Tibial nerve (tissue), 4 donors: ENCODE data around the gene HNRNPM. TPM values are rescaled to one million over a fixed set of nuclear protein-coding genes. Genes with fewer than 3 reads are reported as not detected.

Experiments
- DNase-seq, 2 donors: peaks; one replicate each; pipeline ENCODE4 v3.0.0-alpha.2; 2019; ENCODE audit warnings: low spot score in 2 of 2
- H3K27ac ChIP-seq, 4 donors: fragments of 200-600 bp; sonication (generic) in 3 of 4; one replicate each; pipeline ENCODE4 v1.5.1; 2017 to 2019; ENCODE audit warnings: mild to moderate bottlenecking in 1 of 4
- H3K27me3 ChIP-seq, 2 donors: fragments of 200-600 bp; sonication (generic) in 1 of 2; one replicate each; pipeline versions ENCODE4 v1.5.1 to v1.6.0; 2017 to 2019
- H3K36me3 ChIP-seq, 3 donors: fragments of 200-600 bp; sonication (generic); one replicate each; pipeline ENCODE4 v1.5.1; 2018 to 2019
- H3K4me1 ChIP-seq, 4 donors: fragments of 200-600 bp; sonication (generic) in 3 of 4; one replicate each; pipeline ENCODE4 v1.5.1; 2017 to 2019
- H3K4me3 ChIP-seq, 4 donors: fragments of 200-600 bp; sonication (generic) in 3 of 4; one replicate each; pipeline ENCODE4 v1.5.1; 2017 to 2019; ENCODE audit warnings: mild to moderate bottlenecking in 1 of 4, moderate library complexity in 1 of 4
- H3K9me3 ChIP-seq, 4 donors: fragments of 200-600 bp; sonication (generic) in 3 of 4; one replicate each; pipeline ENCODE4 v1.5.1; 2017 to 2019
- CTCF ChIP-seq, 5 experiments: fragments of 200-600 bp in 3 of 5; fragments of 450-650 bp in 2 of 5; sonication (generic) in 3 of 5; IDR thresholded peaks; one replicate each; pipeline ENCODE4 v1.5.1; 2016 to 2019; ENCODE audit warnings: antibody characterized with exemption in 5 of 5, mild to moderate bottlenecking in 3 of 5, moderate library complexity in 2 of 5
- EP300 ChIP-seq, 2 donors: sonication (generic); formaldehyde crosslinking; IDR thresholded peaks; one replicate each; pipeline ENCODE4 v1.6.1; 2017; ENCODE audit warnings: antibody characterized with exemption in 2 of 2, mild to moderate bottlenecking in 1 of 2
- POLR2A ChIP-seq, 2 donors: fragments of 450-650 bp; IDR thresholded peaks; one replicate each; pipeline ENCODE4 v1.6.1; 2017; ENCODE audit warnings: antibody characterized with exemption in 2 of 2, mild to moderate bottlenecking in 2 of 2, moderate library complexity in 2 of 2
- WGBS, 2 donors: methylation state at CpG; one replicate each; pipeline ENCODE4 v1.1.5; 2018; 5-methylcytosine and 5-hydroxymethylcytosine counted together
- total RNA-seq, 4 donors: library from RNA; depleted of rRNA; stranded (reverse); fragments of >200 nt; gene quantifications; one replicate each; pipeline ENCODE4 v1.1.0, GENCODE V29; 2016

HNRNPM gene
- total RNA-seq, 4 donors from 2014 or later: 139 to 251 (median 164) TPM

GRCh38 chr19:8452446-8453123 is 7.8 kb downstream of the HNRNPM start:
- TF ChIP-seq EP300 (IDR thresholded peaks at IDR 0.05) (no peak), CTCF (IDR thresholded peaks at IDR 0.05) (no peak), POLR2A (IDR thresholded peaks at IDR 0.05) (no peak)
- WGBS, 2 donors: 62 to 63% methylated on average over 4 of the region's 4 CpGs
- no peak overlapping the region for H3K4me3 ChIP-seq
- no peaks in the 10 kb centered on the region for H3K27me3 ChIP-seq
- H3K27ac ChIP-seq: no peak overlapping the region
- no peak for DNase-seq
- peaks cover 0 to 85% (median 51%) of the 10 kb centered on the region in 4 donors for H3K4me1 ChIP-seq
- H3K36me3 ChIP-seq: peaks cover 0 to 18% (median 0%) of the 10 kb centered on the region in 3 donors
- H3K9me3 ChIP-seq: no peaks in the 10 kb centered on the region

GRCh38 chr19:8453616-8454015 is 8.8 kb downstream of the HNRNPM start:
- Histone ChIP-seq H3K36me3 (peaks cover 0 to 15% (median 0%) of the 10 kb centered on the region in 3 donors), H3K4me3 (no peak overlapping the region), H3K27ac (no peak overlapping the region), H3K9me3 (no peaks in the 10 kb centered on the region), H3K4me1 (peaks cover 0 to 85% (median 55%) of the 10 kb centered on the region in 4 donors), H3K27me3 (no peaks in the 10 kb centered on the region)
- WGBS, 2 donors: 88 to 89% methylated on average over 6 of the region's 6 CpGs
- no peak for TF ChIP-seq POLR2A (IDR thresholded peaks at IDR 0.05)
- TF ChIP-seq CTCF (IDR thresholded peaks at IDR 0.05): no peak
- no peak for TF ChIP-seq EP300 (IDR thresholded peaks at IDR 0.05)
- no peak for DNase-seq

GRCh38 chr19:8454218-8454617 is 9.4 kb downstream of the HNRNPM start:
- Histone ChIP-seq H3K4me3 (no peak overlapping the region), H3K27me3 (no peaks in the 10 kb centered on the region), H3K36me3 (peaks cover 0 to 15% (median 0%) of the 10 kb centered on the region in 3 donors), H3K27ac (no peak overlapping the region), H3K9me3 (no peaks in the 10 kb centered on the region), H3K4me1 (peaks cover 0 to 85% (median 56%) of the 10 kb centered on the region in 4 donors)
- TF ChIP-seq EP300 (IDR thresholded peaks at IDR 0.05): no peak
- no peak for TF ChIP-seq POLR2A (IDR thresholded peaks at IDR 0.05)
- no peak for TF ChIP-seq CTCF (IDR thresholded peaks at IDR 0.05)
- WGBS, 2 donors: 43 to 59% methylated on average over 1 of the region's 1 CpG
- no peak for DNase-seq

- DNase-seq: no peak
- no peak overlapping the region for H3K27ac ChIP-seq
- no peaks in the 10 kb centered on the region for H3K27me3 ChIP-seq
- no peak overlapping the region for H3K4me3 ChIP-seq
- TF ChIP-seq POLR2A (IDR thresholded peaks at IDR 0.05): no peak
- no peak for TF ChIP-seq CTCF (IDR thresholded peaks at IDR 0.05)
- no peak for TF ChIP-seq EP300 (IDR thresholded peaks at IDR 0.05)
- H3K36me3 ChIP-seq: peaks cover 0 to 15% (median 0%) of the 10 kb centered on the region in 3 donors
- H3K9me3 ChIP-seq: no peaks in the 10 kb centered on the region
- H3K4me1 ChIP-seq: peaks cover under 1 to 88% (median 59%) of the 10 kb centered on the region in 4 donors
- 76 to 81% methylated on average over 5 of the region's 5 CpGs for WGBS, 2 donors
Measured at GRCh38 chr19:8455018-8455417, 10.2 kb downstream of the HNRNPM start.

GRCh38 chr19:8456064-8456463 is 11.3 kb downstream of the HNRNPM start:
- 59 to 67% methylated on average over 7 of the region's 7 CpGs for WGBS, 2 donors
- no peak overlapping the region for H3K27ac ChIP-seq
- no peak for TF ChIP-seq POLR2A (IDR thresholded peaks at IDR 0.05)
- no peak for TF ChIP-seq EP300 (IDR thresholded peaks at IDR 0.05)
- no peak for TF ChIP-seq CTCF (IDR thresholded peaks at IDR 0.05)
- no peaks in the 10 kb centered on the region for H3K9me3 ChIP-seq
- peaks cover 0 to 15% (median 0%) of the 10 kb centered on the region in 3 donors for H3K36me3 ChIP-seq
- H3K4me3 ChIP-seq: no peak overlapping the region
- DNase-seq: no peak
- H3K4me1 ChIP-seq: peaks cover 3 to 88% (median 65%) of the 10 kb centered on the region in 4 donors
- no peaks in the 10 kb centered on the region for H3K27me3 ChIP-seq
